Measurements from ENCODE around the gene ADGRL1.

The ADGRL1 gene

DNA sequence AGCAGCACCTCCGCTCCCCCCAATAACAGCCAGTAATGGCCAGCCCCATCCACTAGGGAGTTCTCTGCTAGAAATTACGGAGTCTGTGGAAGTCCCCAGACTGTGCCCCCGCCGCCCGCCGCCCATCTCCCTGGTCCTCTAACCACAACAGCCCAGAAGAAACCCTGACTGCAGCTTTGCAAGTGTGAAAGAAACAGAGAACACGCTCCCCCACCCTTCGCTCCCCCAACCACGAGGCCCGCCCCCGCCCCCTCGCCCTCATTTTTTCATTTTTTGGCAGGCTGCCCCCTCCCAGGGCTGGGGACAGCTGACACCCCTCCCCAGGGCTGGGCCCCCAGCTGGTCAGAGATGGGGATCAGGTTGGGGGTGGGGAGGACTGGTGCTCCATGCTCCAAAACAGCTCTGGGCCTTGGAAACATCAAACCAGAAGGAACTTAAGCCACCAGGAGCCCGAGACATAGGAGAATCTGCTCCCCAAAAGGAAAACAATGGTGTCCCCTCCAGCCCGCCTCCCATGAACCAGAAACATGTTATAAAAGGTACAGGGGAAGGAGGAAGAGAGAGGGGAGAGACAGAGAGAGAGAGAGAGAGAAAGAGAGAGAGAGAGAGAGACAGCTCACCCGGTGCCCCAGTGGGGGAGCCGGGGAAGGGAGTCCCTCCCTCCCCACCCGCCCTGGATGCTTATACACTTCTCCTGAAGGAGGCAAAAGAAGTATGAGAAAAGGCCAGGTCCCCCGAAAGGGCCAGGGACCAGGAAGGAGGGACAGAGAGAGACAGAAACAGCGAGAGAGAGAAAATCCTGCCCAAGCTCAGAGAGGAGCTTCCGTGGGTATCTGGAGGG lies 39.8 kb downstream of the ADGRL1 start:
- Mint-ChIP-seq H3K4me3 (peak overlapping the region; percentile 76), H3K27ac (peak overlapping the region; percentile 88), H3K36me3 (peaks cover 26% of the 10 kb centered on the region), H3K4me1 (peaks cover 30% of the 10 kb centered on the region), H3K9me3 (no peaks in the 10 kb centered on the region)
- ATAC-seq (peak; percentile 38), DNase-seq (ENCODE audit: low spot score in 2 of 2) (no peak)

DNA sequence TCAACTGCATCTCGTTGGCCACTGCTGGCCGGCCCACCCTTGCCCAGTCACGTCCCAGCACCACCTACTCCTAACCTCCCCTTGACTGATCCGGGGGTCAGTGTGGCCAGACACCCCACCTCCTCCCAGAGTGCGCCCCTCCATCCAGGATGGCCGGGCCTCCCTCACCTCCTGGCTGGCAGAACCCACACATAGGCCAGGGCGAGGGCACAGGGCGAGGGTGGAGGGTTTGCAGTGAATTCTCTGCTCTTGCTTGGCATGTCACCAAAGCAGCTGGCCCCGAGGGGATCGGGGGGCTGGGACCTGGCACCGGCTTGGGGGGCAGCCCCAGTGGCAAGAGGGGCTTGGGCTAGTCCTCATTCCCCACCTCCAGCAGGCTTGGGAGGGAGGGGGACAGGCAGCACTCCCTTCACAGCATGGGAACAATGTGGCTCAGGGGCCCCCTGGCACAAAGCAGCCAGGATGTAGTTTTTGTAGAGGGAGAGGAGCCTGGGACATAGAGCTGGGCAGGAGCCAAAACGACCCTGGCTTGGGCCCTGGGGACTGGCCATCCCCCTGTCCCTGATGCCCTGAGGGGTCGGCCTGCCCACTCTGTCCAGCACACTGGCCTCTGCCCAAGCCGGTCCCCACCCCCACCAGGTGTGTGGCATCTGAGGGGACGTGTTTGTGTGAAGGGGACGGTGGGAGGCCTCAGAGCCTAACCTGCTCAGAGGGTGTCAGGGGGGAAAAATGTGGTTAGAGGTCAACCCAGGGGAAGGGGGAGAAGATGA lies 41.1 kb downstream of the ADGRL1 start:
- H3K4me1 Mint-ChIP-seq = peaks cover 30% of the 10 kb centered on the region
- DNase-seq (ENCODE audit: low spot score in 2 of 2) (no peak), ATAC-seq (no peak)
- H3K36me3 Mint-ChIP-seq = peaks cover 29% of the 10 kb centered on the region
- no peak overlapping the region for H3K27ac Mint-ChIP-seq
- H3K9me3 Mint-ChIP-seq = no peaks in the 10 kb centered on the region
- H3K4me3 Mint-ChIP-seq = peak overlapping the region; percentile 76

DNA sequence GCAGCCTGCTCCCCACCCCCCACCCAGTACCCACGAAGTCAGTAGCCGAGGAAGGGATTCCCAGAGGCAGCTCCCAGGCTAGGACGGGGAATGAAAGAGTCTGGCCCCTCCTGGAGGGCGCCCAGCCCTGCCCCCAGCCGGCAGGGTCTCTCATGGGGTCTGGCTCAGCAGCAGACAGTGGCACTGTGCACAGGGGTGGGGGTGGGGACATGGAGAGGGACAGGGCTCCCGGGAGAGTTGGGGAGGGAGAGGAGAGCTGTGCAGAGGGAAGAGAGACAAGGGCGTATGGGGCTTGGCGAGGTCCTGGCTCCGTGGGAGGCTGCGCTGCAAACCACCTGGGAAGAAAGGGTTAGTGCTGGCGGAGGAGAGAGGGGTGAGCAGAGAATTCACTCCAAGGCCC lies 41.9 kb downstream of the ADGRL1 start:
- no peak overlapping the region for H3K4me3 Mint-ChIP-seq
- H3K9me3 Mint-ChIP-seq = no peaks in the 10 kb centered on the region
- ATAC-seq = no peak
- DNase-seq (ENCODE audit: low spot score in 2 of 2) = no peak
- H3K4me1 Mint-ChIP-seq = peaks cover 30% of the 10 kb centered on the region
- no peak overlapping the region for H3K27ac Mint-ChIP-seq
- peaks cover 33% of the 10 kb centered on the region for H3K36me3 Mint-ChIP-seq

DNA sequence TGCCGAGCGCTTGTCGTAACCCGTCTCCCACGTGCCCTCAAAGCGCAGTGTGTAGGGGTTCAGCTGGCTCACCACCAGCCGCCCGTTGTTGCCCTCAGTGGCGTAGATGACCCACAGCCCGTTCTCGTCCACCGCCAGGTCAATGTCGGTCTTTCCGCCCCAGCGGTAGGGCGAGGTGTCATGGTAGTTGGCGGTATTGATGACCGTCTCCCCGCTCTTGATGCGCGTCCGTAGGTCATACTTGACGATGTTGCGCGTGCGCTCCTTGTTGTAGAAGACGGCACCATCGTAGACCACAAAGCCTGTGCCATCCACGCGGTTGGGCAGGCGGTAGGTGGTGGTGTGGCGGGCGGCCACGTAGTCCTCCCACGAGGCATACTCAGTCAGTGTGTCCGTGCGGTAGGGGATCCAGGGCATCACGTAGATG lies 43.1 kb downstream of the ADGRL1 start:
- Mint-ChIP-seq H3K36me3 (peaks cover 38% of the 10 kb centered on the region), H3K9me3 (no peaks in the 10 kb centered on the region), H3K27ac (no peak overlapping the region), H3K4me1 (peaks cover 22% of the 10 kb centered on the region), H3K4me3 (no peak overlapping the region)
- ATAC-seq = no peak
- DNase-seq (ENCODE audit: low spot score in 2 of 2) = no peak

DNA sequence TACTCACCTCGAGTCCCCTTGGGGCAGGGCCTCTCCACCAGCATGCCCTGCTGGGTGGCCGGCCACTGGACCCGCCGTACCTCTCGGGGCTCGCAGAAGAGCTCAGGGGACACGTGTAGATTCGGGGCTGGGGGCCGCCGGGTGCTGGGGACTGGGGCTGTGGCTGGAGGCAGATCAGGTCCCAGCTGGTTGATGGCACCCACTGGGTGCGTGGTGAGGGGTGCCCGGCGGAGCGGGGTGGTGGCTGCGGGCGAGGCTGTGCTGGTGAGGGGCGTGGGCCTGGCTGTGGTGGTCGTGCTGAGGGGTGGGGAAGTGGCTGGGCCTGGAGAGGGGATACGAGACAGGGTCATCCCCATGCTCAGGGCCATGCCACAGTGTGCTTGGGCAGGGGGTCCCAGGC lies 44.7 kb downstream of the ADGRL1 start:
- peaks cover 7% of the 10 kb centered on the region for H3K4me1 Mint-ChIP-seq
- no peaks in the 10 kb centered on the region for H3K9me3 Mint-ChIP-seq
- H3K27ac Mint-ChIP-seq = no peak overlapping the region
- DNase-seq (ENCODE audit: low spot score in 2 of 2) (no peak), ATAC-seq (no peak)
- no peak overlapping the region for H3K4me3 Mint-ChIP-seq
- H3K36me3 Mint-ChIP-seq = peaks cover 36% of the 10 kb centered on the region

DNA sequence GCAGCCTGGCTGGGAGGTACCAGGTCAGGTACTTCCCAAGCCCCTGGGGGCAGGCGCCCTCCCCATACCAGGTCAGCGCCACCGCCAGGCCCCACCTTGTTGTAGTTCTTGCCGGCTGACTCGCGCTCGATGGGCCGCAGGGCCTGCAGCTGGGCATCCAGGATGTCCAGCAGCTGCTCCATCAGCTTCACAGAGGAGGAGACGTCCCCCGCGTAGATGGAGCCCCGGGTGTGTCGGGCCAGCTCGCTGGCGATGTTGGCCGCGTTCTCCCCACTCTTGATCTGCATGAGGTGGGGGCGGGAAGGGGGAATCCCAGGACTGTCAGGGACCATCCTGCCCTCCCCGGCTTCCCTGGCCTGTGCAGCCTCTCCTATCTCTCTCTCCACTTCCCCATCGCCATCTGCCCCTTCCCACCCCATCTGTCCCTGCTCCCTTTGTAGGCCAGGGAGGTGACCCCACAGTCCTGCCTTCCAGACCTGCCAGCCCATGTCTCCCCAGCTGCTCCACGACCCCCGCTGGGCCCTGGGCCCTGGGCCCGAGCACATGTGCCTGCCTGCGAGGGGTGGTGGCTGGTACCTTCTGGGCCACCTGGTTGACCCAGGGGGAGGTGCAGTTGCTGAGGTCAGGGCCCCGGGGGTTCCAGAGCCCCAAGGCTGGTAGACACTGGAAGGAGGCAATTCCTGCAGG lies 45.8 kb downstream of the ADGRL1 start:
- Mint-ChIP-seq H3K9me3 (no peaks in the 10 kb centered on the region), H3K27ac (no peak overlapping the region), H3K4me3 (no peak overlapping the region), H3K4me1 (no peaks in the 10 kb centered on the region), H3K36me3 (peaks cover 37% of the 10 kb centered on the region)
- DNase-seq (ENCODE audit: low spot score in 2 of 2) (no peak), ATAC-seq (no peak)

DNA sequence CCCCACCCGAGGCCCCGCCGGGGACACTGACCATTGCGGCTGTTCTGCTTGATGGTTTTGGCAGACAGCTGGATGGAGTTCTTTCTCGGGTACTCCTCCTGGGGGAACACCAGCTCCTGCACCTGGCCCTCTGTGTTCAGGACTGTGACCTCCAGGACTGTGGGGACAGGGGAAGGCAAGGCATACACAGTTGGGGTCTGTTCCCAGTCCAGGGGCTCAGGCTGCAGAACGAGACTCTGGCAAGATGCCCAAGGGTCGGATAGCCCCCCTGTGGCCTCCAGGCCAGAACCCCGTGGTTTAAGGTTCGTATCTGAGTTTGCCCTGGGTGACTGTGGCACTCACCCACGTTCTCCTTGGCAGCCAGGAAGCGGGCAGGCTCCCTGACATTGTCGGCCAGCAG lies 46.9 kb downstream of the ADGRL1 start:
- no peak for ATAC-seq
- H3K4me1 Mint-ChIP-seq = no peaks in the 10 kb centered on the region

DNA sequence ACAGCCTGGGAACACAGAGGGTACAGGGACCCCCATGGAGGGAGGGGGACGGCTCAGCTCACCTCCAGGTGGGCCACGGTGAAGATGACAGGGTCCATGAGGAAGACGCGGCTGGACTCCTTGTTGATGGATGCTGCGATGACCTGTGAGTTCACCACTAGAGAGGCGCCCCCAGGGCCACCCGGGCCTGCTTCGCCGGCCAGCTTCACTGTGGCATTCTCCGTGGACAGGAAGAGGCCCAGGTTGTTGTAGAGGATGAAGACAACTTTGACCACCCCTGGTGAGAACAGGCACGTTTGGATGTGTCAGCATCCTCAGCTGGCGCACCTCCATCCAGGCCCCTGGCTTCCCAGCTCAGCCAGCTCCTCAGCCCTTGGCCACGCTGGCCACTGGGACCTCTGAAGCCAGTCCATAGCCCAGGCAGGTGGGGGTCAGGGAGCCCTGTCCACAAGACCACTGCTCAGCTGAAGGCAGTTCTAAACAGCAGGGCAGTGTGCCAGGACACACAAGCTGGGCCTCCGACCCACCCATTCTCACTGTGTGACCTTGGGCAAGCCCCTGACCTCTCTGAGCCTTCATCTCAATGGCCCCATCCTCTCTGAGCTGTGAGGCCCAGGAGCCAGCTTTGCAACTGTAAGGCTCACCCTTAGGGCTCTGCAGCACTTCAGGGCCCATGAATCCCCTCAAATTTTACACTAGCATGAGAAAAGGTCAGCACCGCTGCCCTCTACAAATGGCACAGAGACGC lies 47.5 kb downstream of the ADGRL1 start:
- Mint-ChIP-seq H3K4me1 (no peaks in the 10 kb centered on the region), H3K9me3 (no peaks in the 10 kb centered on the region), H3K4me3 (no peak overlapping the region), H3K36me3 (peaks cover 41% of the 10 kb centered on the region), H3K27ac (no peak overlapping the region)
- DNase-seq (ENCODE audit: low spot score in 2 of 2) (no peak), ATAC-seq (no peak)

More for the DNA sequence above, 46.9 kb downstream of the ADGRL1 start:
- DNase-seq (ENCODE audit: low spot score in 2 of 2) = no peak
- Mint-ChIP-seq H3K36me3 (peaks cover 41% of the 10 kb centered on the region), H3K9me3 (no peaks in the 10 kb centered on the region), H3K4me3 (no peak overlapping the region), H3K27ac (no peak overlapping the region)

DNA sequence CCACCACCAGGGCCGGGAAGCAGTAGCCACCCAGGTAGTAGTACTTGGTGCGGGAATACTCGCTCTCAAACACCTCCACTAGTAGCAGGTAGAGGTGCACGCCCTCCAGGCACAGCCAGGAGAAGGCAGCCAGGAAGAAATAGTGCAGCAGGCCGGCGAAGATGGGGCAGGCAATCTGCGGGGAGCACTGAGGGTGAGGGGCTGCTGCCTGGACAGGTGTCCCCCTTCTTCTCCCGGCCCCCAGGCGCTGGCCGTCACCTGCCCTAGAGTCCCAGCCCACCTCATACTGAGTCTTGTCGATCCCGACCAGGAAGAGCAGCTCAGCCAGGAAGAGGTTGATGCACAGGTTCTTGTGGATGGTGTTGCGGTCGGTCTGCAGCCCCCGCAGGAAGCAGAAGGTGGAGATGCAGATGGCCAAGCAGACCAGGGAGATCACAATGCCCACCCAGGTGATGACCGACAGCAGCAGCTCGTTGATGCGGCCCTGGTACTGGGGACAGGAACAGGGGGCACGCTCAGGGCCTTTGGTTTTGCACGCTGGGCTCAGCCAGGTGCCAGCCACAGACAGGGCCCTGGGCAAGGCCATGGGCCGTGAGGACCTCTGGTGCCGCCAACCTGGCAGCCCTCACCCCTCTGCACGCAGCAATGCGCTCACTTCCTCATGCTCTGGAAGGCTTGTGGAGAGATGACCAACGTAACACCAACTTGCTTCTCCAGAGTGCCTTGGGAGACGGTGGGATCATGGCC lies 48.8 kb downstream of the ADGRL1 start:
- DNase-seq (ENCODE audit: low spot score in 2 of 2) (no peak), ATAC-seq (no peak)
- Mint-ChIP-seq H3K36me3 (peaks cover 32% of the 10 kb centered on the region), H3K4me3 (no peak overlapping the region), H3K27ac (no peak overlapping the region), H3K9me3 (no peaks in the 10 kb centered on the region), H3K4me1 (no peaks in the 10 kb centered on the region)

DNA sequence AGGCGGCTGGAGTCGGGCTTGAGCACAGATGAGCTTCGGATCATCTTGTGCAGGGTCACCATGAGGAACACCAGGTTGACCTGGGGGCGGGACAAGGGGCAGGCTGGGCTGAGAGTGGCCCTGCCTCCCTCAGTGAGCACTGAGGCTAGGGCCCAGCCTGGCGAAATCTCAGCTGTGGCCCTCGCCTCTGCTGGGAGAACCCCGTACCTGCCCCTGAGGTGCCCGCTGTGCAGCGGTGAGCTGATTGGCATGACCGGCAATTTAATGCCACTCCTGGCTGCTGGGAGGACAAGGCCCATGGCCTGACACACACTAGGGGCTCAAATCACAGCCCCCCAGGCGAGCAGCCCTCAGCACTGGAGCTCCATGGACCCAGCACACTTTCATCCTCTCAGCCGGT lies 49.8 kb downstream of the ADGRL1 start:
- H3K36me3 Mint-ChIP-seq = peaks cover 32% of the 10 kb centered on the region
- H3K27ac Mint-ChIP-seq = no peak overlapping the region
- no peak overlapping the region for H3K4me3 Mint-ChIP-seq
- no peak for DNase-seq (ENCODE audit: low spot score in 2 of 2)
- ATAC-seq = no peak
- no peaks in the 10 kb centered on the region for H3K9me3 Mint-ChIP-seq
- H3K4me1 Mint-ChIP-seq = no peaks in the 10 kb centered on the region

DNA sequence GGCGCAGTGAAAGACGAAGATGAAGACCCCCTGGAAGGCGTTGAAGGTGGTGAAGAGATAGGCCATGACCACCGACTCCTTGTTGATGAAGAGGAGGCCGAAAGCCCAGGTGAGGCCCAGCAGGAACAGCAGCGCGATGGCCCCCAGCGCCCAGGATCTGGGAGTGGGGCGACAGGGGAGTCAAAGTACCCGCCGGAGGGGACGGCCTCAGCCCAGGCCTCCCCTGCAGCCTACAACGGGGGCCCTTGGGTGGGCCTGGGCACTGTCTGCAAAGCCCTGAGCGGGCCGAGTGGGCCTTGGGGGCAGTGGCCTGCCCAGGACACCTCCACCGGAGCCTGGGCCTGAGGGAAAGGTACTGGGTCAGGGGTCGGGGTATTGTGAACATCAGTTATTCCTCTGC lies 50.6 kb downstream of the ADGRL1 start:
- ATAC-seq = no peak
- Mint-ChIP-seq H3K36me3 (peaks cover 27% of the 10 kb centered on the region), H3K9me3 (no peaks in the 10 kb centered on the region), H3K27ac (no peak overlapping the region), H3K4me3 (no peak overlapping the region), H3K4me1 (no peaks in the 10 kb centered on the region)
- DNase-seq (ENCODE audit: low spot score in 2 of 2) = no peak

DNA sequence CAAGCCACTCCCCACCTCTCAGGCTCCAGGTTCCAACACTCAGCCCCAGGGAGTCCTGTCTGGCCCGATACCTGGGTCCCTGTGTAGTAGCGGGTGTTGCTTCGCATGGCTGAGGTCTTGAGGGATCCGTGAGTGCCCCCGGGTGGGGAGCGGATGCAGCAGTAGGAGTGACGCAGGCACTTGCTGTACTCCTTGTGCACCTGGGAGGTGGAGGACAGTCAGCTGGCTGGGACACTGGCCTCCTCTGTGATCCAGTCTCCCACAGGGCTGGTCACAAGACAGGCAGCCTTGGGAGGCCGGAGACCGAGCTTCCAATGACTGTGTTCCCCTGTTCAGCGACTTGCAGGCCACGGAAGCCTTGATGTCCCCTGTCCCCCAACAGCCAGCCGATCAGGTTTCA lies 53.3 kb downstream of the ADGRL1 start:
- H3K4me3 Mint-ChIP-seq = no peak overlapping the region
- no peak for DNase-seq (ENCODE audit: low spot score in 2 of 2)
- H3K36me3 Mint-ChIP-seq = peaks cover 19% of the 10 kb centered on the region
- H3K9me3 Mint-ChIP-seq = no peaks in the 10 kb centered on the region
- ATAC-seq = no peak
- H3K4me1 Mint-ChIP-seq = peaks cover 22% of the 10 kb centered on the region
- no peak overlapping the region for H3K27ac Mint-ChIP-seq

DNA sequence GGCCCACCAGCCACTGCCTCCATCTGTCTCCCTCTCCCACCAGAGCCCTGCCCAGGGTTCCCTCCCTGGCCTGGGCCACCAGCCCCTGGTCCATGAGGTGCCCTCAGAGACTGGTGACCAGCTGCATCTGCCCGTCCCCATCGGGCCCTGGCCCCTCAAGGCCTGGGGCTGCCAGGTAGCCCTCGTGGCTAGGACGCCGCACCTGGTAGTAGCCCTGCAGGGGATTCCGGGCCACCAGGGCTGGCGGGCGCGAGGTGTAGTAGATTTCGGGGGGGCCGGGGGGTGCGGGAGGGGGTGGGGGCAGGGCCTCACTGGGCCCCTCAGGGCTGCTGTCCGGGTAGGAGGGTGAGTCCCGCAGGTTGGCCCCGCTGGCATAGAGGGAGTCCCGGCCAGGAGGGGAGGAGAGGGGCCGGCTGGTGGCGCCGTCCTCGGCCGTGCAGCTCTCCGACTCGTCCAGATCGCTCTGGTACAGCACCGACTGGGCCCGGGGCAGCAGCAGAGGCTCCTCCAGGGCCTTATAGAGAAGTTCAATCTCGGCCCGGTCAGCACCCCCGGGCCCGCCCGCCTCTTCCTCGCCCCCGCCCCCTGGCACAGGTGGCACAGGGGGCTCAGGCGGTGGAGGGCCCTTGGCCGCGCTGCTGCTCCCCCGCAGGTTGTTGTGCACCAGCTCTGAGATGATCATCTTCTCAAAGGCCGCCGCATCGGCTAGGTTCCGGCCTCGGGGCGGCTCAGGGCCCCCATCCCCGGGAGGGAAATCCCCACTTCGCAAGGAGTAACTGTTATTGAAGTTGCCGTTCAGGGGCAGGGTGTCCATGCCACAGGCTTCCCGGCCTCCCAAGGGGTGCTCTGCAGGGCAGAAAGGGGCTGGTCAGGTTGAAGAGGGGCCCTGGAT lies 55.0 kb downstream of the ADGRL1 start:
- H3K4me3 Mint-ChIP-seq = no peak overlapping the region
- H3K36me3 Mint-ChIP-seq = peaks cover 14% of the 10 kb centered on the region
- no peak for ATAC-seq
- H3K9me3 Mint-ChIP-seq = no peaks in the 10 kb centered on the region
- no peak for DNase-seq (ENCODE audit: low spot score in 2 of 2)
- peaks cover 22% of the 10 kb centered on the region for H3K4me1 Mint-ChIP-seq
- H3K27ac Mint-ChIP-seq = peak overlapping the region; percentile 96

Measured in stimulated activated effector memory CD8-positive, alpha-beta T cell treated with anti-CD3 and anti-CD28 coated beads, Interleukin-12 subunit alpha, Interleukin-12 subunit beta, amount 100 ng/mL, for 72 hours (primary cell).